HG03108 (cell line): ENCODE data around the gene ATP6V0E2.
"Not testable (repeated sequence)": the region's sequence is repeated elsewhere in the genome, so short reads cannot be mapped to it uniquely, and the experiment has no call there.

Source experiments
- ATAC-seq: cut with Tn5 transposase; IDR thresholded peaks from one replicate; pipeline ENCODE4 v1.9.1; 2021; ENCODE audit warnings: moderate library complexity; ENCODE audit not compliant: unreplicated experiment

ATP6V0E2 gene

DNA sequence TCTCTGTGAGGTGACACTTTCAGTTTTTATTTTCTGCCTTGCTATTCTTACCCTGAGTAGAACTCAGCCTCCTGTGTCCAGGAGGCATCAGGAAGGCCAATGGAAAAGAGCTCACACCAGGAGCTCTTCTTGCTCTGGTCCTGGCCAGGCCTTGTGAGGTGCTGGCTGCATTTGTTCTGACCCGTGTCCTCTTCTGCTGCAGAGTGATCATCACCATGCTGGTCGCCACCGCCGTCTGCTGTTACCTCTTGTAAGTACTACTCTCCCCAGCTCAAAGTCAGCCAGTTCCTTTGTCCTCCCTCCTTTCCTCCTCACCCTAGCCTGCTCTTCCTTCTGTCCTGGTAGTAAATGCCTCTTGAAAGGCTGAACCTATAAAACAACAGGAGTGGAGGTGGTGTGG is 1.6 kb downstream of the ATP6V0E2 start:
- ATAC-seq, result no peak

DNA sequence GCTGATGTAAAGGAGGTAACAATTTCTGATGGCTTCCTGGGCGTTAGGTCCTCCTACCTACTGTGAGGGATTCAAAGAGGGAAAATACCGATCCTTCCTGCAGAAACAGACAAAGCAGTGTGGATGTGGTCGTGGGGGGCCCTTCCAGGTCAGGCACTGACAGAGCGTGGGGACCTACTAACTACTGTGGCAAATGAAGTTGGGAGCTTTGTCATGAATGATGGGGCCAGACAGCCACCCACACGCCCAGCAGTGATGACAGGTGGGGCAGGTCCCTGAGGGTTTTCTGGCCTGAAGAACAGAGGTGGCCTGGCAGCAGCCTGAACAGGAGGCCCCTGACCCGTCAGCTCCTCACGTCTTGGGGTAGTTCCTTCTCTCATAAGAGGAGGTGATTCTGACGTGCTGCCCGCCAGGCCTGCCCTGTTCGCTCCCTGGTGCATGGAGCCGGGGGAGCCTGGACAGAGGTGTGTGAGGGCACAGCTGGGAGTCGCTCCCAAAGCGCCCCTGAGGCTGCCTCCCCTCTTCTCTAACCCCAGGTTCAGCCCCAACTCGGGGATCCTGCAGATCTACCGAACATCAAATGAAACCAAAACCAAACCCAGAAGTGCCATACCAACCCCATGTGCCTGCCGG is 4.2 kb downstream of the ATP6V0E2 start:
- no peak for ATAC-seq

GRCh38 chr7:149878523-149878921 is 4.8 kb downstream of the ATP6V0E2 start:
- ATAC-seq, result no peak

DNA sequence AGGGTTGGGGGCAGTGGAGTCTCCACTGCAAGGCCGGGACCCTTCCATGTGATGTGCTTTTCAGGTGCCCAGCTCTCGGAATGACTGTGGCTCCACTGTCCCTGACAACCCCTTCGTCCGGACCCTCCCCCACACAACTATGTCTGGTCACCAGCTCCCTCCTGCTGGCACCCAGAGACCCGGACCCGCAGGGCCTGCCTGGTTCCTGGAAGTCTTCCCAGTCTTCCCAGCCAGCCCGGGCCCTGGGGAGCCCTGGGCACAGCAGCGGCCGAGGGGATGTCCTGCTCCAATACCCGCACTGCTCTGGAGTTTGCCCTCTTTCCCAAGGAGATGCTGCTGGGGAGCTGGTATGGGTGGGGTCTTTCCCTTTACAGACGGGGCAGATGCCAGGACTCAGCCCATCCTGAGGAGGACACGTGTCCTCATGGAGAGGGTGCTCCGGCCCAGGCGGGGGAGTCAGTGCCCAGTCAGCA is 5.5 kb downstream of the ATP6V0E2 start:
- ATAC-seq, result no peak

DNA sequence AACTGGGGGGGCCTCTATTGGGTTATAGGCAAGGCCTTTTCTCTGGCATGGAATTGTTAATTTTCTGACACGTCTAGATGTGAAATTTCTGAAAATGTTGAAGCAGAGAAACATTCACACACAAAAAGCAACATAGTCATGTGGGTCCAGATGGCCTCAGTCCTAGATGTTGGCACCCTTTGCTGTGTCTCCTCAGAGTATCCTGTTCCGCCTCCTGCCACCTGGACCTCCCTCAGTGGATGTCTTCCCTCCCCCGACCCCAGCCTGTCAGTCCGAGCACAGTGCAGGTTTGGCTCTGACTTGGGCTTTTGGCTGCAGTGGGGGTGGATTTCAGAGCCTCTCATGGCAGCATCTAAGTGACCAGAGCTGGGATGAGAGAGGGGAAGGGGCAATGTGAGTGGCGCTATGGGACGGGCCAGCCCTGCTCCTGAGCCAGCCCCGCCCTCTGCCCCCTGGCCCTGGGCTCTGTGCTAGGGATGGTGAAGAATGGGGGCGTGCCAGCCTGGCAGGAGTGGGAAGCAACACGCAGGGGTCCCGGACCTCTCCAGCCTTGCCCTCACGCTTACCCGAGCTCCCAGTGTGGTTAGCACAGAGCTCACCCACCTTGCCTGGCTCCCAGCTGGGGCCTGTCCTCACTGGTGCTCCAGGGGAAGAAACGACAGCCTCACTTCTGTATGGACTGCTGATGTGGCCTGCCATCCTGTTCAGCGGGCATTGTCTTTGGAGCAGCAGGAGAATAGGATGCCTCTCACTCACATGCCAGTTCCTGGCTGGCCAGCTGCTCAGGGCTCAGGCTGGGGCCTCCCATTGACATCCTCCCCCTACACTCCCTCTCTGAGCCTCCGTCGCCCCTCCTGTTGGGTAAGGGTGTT is 6.2 kb downstream of the ATP6V0E2 start:
- ATAC-seq, result no peak

DNA sequence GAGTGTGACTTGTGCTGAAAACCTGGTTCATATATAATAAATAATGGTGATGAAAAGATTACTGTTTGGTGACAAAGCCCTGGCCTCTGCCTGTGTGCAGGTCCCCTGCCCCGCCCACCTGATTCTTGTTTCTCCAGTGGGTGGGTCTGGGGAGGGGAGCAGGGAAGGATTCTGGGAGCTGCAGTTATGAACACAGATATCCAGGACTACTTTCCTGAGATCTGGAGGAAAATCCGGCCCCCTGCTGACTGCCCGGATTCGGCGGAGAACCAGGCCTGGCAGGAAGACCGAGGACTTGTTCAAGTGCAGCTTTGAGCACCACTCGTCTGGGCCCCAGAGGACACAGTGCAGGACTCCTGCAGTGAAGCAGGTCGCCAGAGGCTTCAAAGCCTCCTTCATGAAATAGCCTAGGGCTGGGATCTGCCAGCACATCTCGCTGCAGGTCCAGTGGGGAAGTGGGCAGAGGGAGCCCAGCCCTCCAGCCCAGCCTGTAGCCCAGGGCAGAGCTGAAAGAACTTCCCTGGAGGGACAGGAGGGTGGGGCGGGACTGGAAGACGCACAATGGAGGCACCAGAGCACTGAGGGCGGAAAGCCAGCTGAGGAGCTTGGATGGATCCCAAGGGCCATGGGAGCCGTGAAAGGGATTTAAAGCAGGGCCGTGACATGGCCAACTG is 7.0 kb downstream of the ATP6V0E2 start:
- no peak for ATAC-seq

GRCh38 chr7:149881328-149882247 is 7.8 kb downstream of the ATP6V0E2 start:
- no peak for ATAC-seq

DNA sequence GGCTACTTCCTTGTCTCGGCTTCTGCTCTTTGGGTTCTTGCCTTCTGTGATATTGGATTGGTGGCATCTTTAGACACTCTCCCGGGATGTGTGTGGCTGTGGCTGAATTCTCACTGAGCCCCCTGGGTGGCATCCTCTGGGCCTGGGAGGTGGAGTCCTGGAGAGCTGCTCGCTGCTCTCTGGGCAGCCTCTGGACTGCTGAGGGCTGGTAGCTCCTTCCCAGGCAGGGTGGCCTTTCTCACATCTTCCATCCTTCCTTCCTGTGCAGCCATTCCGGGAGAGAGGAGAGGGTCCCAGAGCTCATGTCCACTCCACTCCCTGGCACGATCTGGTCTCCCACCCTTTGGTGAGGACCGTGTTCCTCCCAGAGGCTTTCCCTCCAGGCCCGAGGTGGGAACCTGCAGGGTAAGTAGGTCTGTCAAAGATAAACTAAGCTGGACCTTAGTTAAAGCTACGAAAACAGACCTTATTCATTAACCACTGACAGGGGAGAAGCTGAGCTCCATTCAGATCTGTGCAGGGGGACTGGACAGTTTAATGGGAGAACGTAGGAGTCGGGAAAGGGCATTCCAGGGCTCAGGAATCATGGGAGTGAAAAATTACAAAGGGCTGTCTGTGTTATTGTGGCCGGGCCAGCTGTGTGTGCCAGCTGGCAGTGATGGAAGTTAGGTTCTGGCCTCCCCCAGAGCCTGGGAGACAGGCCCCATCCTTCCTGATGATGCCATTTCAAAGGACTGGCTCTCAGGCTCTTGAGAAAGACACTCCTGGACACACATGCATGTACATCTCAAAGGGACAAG is 8.7 kb downstream of the ATP6V0E2 start:
- ATAC-seq, result no peak

DNA sequence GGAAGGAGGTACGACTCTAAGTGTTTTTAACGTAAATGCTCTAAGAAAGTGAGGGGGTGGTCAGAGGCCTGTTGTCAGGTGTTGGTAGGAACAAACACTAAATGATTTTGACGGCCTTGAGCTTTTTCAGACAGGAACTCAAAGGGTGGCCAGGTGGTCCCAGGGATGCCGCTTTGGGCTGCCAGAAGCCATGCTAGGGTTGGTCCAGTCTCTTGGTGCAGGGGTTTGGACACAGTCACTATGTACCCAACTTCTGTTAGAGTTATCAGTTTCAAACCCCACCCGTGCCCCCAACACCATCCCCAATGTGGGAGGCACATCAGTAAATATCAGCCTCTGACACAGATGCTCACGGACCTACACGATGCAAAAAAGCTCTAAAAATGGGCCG is 9.3 kb downstream of the ATP6V0E2 start:
- no peak for ATAC-seq

DNA sequence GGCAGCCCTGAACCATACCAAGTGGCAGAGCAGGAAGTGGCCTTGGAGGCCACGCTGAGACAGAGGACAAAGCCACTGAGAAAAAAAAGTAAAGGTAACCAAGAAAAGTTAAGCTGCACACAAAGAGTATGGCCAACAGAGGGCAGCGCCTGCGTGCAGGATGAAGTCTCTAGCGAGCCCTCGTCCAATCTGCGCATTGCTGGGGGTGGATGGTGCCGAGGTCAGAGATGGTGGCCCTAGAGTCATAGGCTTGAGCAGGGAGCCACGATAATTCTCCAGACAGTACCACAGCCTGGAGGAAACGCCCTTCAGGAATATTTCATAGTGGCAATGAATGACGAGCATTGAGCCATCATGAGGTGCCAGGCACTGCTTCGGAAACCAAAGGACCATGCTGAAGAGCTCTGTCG is 9.7 kb downstream of the ATP6V0E2 start:
- ATAC-seq, result no peak

DNA sequence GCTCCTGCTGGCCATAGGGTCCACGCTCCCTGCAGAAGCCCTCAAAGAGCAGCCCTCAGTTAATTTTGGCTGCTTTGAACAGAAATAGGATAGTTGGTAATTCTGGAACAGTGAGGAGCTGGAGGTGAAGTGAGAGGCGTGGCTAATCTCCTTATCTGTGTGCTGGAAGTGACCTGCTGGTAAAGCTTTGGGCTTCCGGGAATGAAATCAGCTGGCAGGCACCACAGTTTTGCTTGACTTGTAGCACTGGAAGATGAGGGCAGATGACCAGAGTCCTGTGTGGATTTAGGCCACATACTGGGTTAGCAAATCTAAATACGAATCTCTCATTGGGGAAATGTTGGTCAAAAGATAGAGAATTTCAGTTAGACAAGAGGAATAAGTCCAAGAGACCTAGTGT is 10.2 kb downstream of the ATP6V0E2 start:
- ATAC-seq, result no peak

- ATAC-seq, result no peak
Measured at GRCh38 chr7:149884541-149884940, 10.8 kb downstream of the ATP6V0E2 start.

DNA sequence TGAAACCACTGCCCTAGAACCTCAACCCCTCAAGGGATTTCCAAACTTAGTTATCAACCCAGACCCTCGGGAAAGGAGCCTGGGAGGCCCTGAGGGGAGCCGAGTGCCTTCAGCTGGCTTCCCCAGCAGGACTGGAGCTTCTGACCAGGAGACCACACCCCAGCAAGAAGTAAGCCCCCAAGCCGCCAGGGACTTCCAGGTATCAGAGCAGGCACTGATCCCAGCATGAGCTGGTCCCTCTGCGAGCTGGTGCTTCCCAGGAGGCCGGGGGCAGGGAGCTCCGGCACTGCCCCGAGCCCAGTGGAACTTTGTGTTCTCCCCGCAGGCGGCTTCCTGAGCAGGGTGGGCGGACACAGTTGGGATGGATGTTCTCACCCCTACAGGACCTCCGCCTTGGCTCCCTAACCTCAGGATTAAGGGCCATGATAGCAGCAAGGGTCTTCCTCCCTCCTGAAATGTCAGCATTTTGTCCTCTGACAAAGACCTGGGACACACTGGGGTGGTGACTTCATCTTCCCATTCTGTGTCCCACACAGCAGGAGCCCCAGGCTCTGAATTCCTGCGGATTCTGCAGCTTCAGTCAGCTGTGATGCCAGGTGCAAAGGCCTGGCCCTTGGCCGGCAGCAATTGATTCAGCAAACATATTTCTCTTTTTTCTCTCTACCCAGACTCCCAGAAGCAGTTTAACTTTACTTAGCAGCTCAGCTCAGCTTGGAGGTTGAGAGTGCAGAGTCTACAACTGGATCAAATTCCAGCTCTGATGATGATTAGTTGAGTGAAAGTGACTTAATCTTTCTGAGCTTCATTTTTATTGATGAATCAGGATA is 11.6 kb downstream of the ATP6V0E2 start:
- ATAC-seq, result no peak

DNA sequence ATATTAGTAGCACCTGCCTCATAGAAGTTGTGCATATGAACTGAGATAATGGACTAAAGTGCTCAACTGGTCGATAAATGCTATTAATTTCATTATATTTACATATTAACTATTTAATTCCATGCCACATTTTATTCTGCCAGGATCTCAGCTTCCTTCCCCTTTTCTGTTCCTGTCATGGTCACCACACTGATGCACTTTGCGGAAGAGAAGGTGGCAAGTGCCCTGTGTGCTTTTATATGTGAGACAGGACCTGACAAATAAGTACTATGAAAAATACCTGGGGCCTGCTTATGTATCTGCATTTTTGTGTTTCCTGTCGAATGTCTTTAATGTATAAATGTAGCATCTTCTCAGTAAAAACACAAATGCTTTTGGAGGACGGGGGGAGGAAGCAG is 12.2 kb downstream of the ATP6V0E2 start:
- no peak for ATAC-seq

- ATAC-seq, result no peak
Measured at GRCh38 chr7:149887311-149887710, 13.5 kb downstream of the ATP6V0E2 start.

GRCh38 chr7:149890715-149891114 is 16.9 kb downstream of the ATP6V0E2 start:
- not testable (repeated sequence) for ATAC-seq

GRCh38 chr7:149894957-149895356 is 21.2 kb downstream of the ATP6V0E2 start:
- not testable (repeated sequence) for ATAC-seq

DNA sequence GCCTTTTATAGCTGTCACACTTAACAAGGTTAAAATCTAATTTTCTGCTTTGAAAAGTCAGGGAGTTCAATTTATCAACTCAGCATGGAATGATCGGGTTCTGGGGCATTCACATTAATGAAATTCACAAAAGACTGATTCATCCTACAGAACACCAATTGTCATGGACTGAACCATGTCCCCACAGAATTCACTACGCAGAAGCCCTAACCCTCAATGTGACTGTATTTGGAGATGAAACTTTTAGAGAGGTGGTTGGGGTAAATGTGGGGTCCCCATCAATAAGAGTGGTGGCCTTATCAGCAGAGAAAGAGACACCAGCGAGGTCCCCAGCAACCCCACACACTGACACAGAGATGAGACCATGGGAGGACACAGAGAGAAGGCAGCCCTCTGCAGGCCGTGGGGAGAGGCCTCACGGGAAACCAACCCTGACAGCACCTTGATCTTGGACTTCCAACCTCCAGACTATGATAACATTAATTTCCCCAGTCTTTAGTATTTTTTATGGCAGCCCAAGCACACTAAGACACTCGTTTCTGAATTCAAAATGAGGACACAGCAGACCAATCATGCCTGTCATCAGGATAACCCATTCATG is 34.1 kb downstream of the ATP6V0E2 start:
- ATAC-seq, result not testable (repeated sequence)

- not testable (repeated sequence) for ATAC-seq
Measured at GRCh38 chr7:149910219-149910618, 36.5 kb downstream of the ATP6V0E2 start.
